Fibroblast of mammary gland (primary cell): ENCODE results near the gene RBM19.
A peak's percentile ranks its signal among the peaks of the same experiment; 100 is the strongest.

Experiments used
- DNase-seq: peaks from one replicate; pipeline ENCODE4 v3.0.0-alpha.2; 2010; ENCODE audit warnings: low read depth
- H3K4me3 ChIP-seq: 2 replicates; pipeline ENCODE4 v1.5.1; 2011; ENCODE audit warnings: low read depth, mild to moderate bottlenecking, low read length, moderate library complexity; ENCODE audit not compliant: control insufficient read depth
- CTCF ChIP-seq: conservative IDR thresholded peaks from 2 replicates; pipeline ENCODE4 v1.5.1; 2011; ENCODE audit warnings: low read depth, low read length, inconsistent platforms; ENCODE audit not compliant: control insufficient read depth, insufficient read depth

The RBM19 gene

DNA sequence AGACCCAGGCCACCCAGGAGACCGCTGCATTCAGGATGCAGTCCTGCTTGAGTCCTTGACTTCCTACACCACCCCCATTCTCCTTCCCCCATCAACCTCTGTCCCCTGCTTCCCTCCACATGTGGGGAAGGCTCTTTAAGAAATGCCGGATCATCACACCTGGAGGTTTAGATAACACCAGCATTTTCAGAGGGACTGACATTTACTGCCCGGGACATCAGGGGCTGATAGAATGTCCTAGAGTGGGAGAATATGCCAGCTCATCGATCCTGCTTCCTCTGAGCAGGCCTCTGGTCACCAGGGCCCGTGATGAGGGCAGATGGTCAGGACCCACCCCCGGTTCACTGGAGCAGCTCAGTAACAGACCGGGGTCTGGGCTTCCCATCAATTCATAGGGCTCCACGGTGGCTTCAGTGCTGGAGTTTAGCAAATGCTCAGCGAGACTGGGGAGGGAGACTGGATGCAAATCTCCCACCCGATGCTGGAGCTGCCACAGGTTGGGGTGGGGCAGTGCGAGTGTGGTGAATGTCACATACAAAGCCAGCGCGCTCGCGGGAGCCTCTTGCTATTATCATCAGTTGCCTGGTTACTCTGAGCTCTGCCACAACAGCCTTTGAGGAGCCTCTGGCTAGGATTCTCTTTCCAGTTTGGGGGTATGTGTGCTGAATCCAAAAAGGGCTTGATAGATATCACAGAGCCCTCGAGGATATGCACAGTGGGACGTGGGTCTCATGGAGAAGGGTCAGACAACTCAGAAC is 111.6 kb downstream of the RBM19 start:
- no peak for DNase-seq
- TF ChIP-seq CTCF: no peak
- H3K4me3 ChIP-seq: no peak overlapping the region

DNA sequence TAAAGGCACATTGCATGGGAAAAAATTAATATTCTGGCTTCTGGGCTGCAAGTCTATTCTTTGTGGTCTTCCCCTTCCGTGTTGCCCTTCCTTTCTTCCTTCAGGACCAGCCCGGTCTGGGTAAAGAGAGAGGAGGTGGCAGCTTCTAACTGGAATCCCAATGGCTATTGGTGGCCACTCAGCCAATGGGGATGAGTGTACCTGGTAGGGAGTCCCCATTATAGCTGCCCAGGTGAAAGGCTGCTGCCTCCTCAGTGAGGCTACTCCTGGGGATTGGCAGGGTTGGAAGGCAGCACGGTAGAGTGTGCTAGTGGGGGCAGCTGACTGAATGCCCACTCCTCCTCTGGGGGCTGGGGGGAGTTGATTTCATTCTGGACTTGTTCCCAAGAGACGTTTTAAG is 112.6 kb downstream of the RBM19 start:
- H3K4me3 ChIP-seq: no peak overlapping the region

DNA sequence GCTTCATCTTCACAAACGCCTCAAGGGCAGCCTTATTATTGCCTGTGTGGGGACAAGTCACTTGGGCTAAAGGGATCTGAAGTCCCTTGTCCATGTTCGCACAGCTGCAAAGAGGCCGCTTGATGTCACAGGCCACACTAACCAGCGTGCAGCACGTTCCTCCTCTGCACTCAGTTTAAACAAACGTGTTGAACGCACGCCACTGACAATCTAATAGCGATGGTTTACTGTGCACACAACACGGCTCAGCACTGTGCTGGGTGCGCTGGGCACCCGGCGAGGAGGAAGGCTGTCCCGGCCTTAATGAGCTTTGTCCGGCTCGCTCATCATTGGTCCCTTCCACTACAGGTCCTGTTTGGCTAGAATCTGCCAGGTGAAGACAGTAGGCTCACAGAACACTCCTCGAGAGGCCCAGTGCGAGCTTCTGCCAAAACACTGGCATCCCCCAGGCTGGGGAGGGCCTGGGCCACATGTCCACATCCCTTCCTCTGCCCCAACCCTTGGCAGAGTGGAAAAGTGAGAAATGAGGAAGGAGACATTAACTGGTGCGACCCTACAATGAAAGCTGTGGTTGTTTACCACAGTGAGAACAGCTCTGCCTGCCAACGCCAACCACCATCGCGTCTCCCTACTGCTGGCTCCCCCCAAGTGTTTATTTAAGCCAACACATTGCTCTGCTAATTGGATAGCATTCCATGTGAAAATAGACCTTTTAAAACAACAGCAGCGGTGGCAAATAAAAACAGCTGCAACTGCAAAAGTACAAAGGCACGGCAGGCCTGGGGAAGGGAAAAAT is 113.2 kb downstream of the RBM19 start:
- TF ChIP-seq CTCF: no peak
- DNase-seq: no peak
- H3K4me3 ChIP-seq: no peak overlapping the region

More for the DNA sequence above, 112.6 kb downstream of the RBM19 start:
- TF ChIP-seq CTCF: no peak
- DNase-seq: no peak

- no peak for TF ChIP-seq CTCF
- H3K4me3 ChIP-seq: no peak overlapping the region
- no peak for DNase-seq
These were observed 113.9 kb downstream of the RBM19 start for GRCh38 chr12:113852264-113852663.

- no peak for TF ChIP-seq CTCF
- no peak overlapping the region for H3K4me3 ChIP-seq
- DNase-seq: peak; percentile 4
These were observed 115.6 kb downstream of the RBM19 start for GRCh38 chr12:113850309-113851056.

DNA sequence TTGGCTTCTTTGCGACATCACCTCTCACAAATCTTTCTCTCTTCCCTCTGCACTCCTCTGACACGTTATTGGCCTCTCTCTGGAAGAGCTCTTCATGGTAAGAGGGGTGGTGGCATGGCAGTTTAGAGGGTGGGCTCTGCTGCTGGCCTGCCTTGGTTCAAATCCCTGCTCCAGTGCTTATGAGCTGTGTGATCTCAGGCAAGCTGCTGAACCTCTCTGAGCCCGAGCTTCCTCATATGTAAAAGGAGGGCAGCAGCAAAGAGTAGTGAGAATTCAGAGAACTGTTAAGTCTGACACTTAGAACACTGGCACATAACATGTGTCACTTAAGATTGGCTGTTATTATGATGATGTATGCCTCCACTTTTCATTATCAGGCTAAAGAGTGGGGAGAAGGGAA is 118.3 kb downstream of the RBM19 start:
- no peak for DNase-seq
- TF ChIP-seq CTCF: no peak
- no peak overlapping the region for H3K4me3 ChIP-seq
